Body of pancreas (tissue), 4 donors: ENCODE data around the gene ZMYM5.

Source experiments
- CTCF ChIP-seq, 7 experiments: fragments of 450-650 bp in 4 of 7; fragments of 200-600 bp in 3 of 7; sonication (generic) in 3 of 7; IDR thresholded peaks; one replicate each; pipeline ENCODE4 v1.5.1; 2016 to 2019; ENCODE audit warnings: antibody characterized with exemption in 7 of 7
- POLR2A ChIP-seq, 3 donors: fragments of 450-650 bp; IDR thresholded peaks; one replicate each; pipeline ENCODE4 v1.6.1; 2016; ENCODE audit warnings: antibody characterized with exemption in 3 of 3, mild to moderate bottlenecking in 2 of 3

- TF ChIP-seq POLR2A (IDR thresholded peaks at IDR 0.05): no peak
- TF ChIP-seq CTCF (IDR thresholded peaks at IDR 0.05): no peak
Observed at GRCh38 chr13:19910336-19911072, 47.1 kb upstream of the ZMYM5 start.
